ENCODE results near the gene PDE7B. TPM values are rescaled to one million over a fixed set of nuclear protein-coding genes. Genes with fewer than 3 reads are reported as not detected.

The PDE7B gene
- total RNA-seq, 3 donors from 2014 or later, result 0.05 to 0.18 TPM; not detected in 1

GRCh38 chr6:136038531-136038930, 187.0 kb downstream of the PDE7B start:
- Mint-ChIP-seq H3K36me3 (ENCODE audit: insufficient read depth) (no peaks in the 10 kb centered on the region), H3K27me3 (ENCODE audit: low read depth) (peaks cover 5% of the 10 kb centered on the region), H3K9me3 (no peaks in the 10 kb centered on the region), H3K4me1 (ENCODE audit: low read depth) (peaks cover 3% of the 10 kb centered on the region), H3K4me3 (no peak overlapping the region)
- no peak for DNase-seq
- no peak for ATAC-seq

DNA sequence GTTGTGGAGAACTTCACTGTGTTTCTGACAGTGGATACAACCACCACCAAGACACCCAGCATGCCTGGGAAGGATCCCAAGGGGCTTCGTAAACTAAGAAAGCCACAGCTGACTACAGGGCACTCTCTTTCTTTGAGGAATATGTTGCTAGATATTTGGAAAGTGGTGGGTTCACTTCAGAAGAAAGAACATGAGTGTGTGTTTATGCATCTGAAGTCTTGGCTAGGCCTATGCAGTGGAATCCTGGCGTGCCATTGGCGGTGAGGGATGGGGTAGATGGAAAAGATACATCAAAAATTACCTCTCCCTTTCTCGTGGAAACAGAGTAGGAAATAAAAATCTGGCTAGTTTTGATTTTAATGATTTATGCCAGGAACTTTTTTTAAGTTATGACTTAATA, 187.7 kb downstream of the PDE7B start:
- Mint-ChIP-seq H3K4me1 (ENCODE audit: low read depth) (peaks cover 3% of the 10 kb centered on the region), H3K9me3 (no peaks in the 10 kb centered on the region), H3K36me3 (ENCODE audit: insufficient read depth) (no peaks in the 10 kb centered on the region), H3K4me3 (no peak overlapping the region), H3K27me3 (ENCODE audit: low read depth) (peaks cover 5% of the 10 kb centered on the region)
- ATAC-seq, result no peak
- no peak for DNase-seq

GRCh38 chr6:136050475-136050874, 199.0 kb downstream of the PDE7B start:
- Mint-ChIP-seq H3K4me3 (no peak overlapping the region), H3K27me3 (ENCODE audit: low read depth) (peaks cover 2% of the 10 kb centered on the region)

DNA sequence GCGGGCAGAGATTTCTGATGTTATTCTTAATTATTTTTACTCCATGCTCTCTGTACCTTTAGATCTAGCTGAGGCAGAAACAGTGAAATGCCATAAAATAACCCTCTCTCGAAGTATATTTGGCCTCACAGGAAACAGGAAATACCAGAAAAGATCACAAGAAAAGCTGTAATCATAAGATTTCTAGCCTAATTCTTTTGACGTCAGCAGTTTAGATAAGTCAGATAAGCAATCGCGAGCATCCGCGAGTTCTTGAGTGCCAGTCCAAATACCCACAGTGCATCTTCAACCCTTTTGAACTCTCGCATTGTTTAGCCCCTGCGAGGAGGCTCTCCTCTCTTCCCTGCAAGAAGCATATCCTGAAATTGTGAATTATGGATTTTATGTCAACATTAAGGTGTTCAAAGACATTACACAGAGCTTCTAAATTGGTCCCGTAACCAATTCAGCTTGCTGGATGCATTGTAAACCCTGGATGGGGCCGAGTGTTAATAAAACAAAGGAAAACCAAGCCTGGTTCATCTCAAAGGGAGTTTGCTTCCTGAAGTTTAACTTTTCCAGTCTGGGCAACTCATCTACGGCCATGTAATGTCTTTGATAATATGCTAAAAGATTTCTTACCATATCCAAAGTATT, 199.8 kb downstream of the PDE7B start:
- ATAC-seq (no peak), DNase-seq (no peak)
- H3K36me3 Mint-ChIP-seq (ENCODE audit: insufficient read depth), result no peaks in the 10 kb centered on the region
- H3K4me3 Mint-ChIP-seq, result no peak overlapping the region
- H3K9me3 Mint-ChIP-seq, result no peaks in the 10 kb centered on the region
- H3K27me3 Mint-ChIP-seq (ENCODE audit: low read depth), result peaks cover 2% of the 10 kb centered on the region
- H3K4me1 Mint-ChIP-seq (ENCODE audit: low read depth), result peaks cover 13% of the 10 kb centered on the region

More at GRCh38 chr6:136050475-136050874, 199.0 kb downstream of the PDE7B start:
- Mint-ChIP-seq H3K9me3 (no peaks in the 10 kb centered on the region), H3K36me3 (ENCODE audit: insufficient read depth) (no peaks in the 10 kb centered on the region), H3K4me1 (ENCODE audit: low read depth) (peaks cover 13% of the 10 kb centered on the region)
- no peak for ATAC-seq
- DNase-seq, result no peak

GRCh38 chr6:136052031-136052430, 200.5 kb downstream of the PDE7B start:
- DNase-seq (no peak), ATAC-seq (no peak)
- Mint-ChIP-seq H3K4me1 (ENCODE audit: low read depth) (peaks cover 13% of the 10 kb centered on the region), H3K27me3 (ENCODE audit: low read depth) (peaks cover 5% of the 10 kb centered on the region), H3K4me3 (no peak overlapping the region), H3K9me3 (no peaks in the 10 kb centered on the region), H3K36me3 (ENCODE audit: insufficient read depth) (no peaks in the 10 kb centered on the region)

- Mint-ChIP-seq H3K9me3 (no peaks in the 10 kb centered on the region), H3K36me3 (ENCODE audit: insufficient read depth) (no peaks in the 10 kb centered on the region)
Observed at GRCh38 chr6:136058852-136059251, 207.4 kb downstream of the PDE7B start.

DNA sequence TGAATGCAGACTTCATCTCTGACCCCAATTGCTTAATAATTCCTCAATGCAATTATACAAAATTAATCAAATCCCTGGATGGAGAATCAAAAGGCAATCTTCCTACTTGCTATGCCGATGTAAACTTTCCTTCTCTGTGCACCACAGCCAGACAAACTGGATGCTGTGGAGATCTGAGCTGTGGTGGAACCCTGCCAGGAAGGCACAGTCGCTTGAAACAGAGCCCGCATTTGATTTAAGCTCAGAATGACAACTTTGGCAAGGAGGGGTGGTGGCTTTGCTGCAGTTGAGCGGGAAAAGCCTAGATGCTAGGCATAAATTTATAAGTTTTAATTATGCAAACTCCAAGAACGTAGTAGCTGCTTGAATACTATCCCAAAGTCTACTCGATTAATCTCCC, 207.8 kb downstream of the PDE7B start:
- Mint-ChIP-seq H3K36me3 (ENCODE audit: insufficient read depth) (no peaks in the 10 kb centered on the region), H3K4me3 (no peak overlapping the region), H3K4me1 (ENCODE audit: low read depth) (no peaks in the 10 kb centered on the region), H3K27me3 (ENCODE audit: low read depth) (peaks cover 9% of the 10 kb centered on the region), H3K9me3 (no peaks in the 10 kb centered on the region)
- DNase-seq (no peak), ATAC-seq (no peak)

More at GRCh38 chr6:136058852-136059251, 207.4 kb downstream of the PDE7B start:
- DNase-seq (no peak), ATAC-seq (no peak)
- H3K4me3 Mint-ChIP-seq, result no peak overlapping the region
- H3K4me1 Mint-ChIP-seq (ENCODE audit: low read depth), result no peaks in the 10 kb centered on the region
- peaks cover 9% of the 10 kb centered on the region for H3K27me3 Mint-ChIP-seq (ENCODE audit: low read depth)

DNA sequence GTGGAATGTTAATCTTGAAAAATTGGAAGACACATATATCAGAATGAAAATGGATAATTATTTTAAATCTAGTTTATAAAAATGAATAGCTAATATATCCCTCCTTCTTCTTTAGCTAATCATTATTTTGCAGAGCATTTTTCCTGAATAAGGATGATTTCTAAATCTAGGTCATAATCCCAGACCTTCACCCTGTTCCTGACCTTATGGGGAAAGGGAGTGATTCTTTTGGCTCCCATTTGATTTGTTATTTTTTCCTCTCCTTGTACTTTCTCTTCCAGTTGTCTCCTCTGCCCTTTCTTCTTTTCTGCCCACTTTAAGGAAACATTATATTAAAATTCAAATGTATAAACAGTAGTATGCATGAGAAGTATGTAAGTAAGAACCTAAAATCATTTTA, 208.6 kb downstream of the PDE7B start:
- DNase-seq (no peak), ATAC-seq (no peak)
- Mint-ChIP-seq H3K4me1 (ENCODE audit: low read depth) (no peaks in the 10 kb centered on the region), H3K27me3 (ENCODE audit: low read depth) (peaks cover 7% of the 10 kb centered on the region), H3K9me3 (no peaks in the 10 kb centered on the region), H3K4me3 (no peak overlapping the region), H3K36me3 (ENCODE audit: insufficient read depth) (no peaks in the 10 kb centered on the region)

DNA sequence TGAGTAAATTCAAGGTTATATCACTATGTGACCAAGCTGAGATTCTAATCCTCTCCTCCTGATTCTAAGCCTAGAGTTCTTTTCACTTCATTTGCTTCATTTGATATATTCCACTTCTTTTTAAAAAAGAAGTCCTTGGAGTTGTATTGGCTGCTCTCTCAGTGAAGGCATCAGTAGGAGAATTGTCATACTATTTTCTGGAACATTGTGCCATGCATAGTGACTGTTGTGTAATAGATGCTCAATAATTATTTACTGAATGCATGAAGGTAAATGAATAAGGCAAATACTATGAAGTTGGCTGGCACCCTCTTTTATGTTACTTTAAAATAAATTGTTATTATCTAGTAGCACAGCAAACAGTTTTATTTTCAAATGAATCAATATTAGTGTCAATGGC, 209.3 kb downstream of the PDE7B start:
- H3K36me3 Mint-ChIP-seq (ENCODE audit: insufficient read depth), result no peaks in the 10 kb centered on the region
- no peak overlapping the region for H3K4me3 Mint-ChIP-seq

DNA sequence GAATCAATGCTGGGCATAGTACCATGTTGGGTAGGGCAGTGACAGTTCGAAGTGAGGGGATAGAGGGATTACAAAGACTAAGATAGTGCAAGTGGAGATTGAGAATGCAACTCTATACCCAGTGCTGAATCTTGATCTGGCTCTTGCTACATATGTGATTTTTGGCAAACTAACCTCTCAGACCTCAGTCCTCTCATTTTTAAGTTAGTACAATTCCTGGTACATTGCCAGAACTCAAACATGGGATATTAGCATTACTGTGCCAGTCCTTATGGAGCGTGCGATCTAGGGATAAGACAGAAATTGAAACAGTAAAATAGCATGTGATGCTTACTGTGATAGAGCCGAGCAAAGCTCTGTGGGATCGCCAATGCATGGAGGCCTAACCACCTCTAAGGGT, 210.2 kb downstream of the PDE7B start:
- Mint-ChIP-seq H3K4me3 (no peak overlapping the region), H3K9me3 (no peaks in the 10 kb centered on the region), H3K4me1 (ENCODE audit: low read depth) (no peaks in the 10 kb centered on the region), H3K36me3 (ENCODE audit: insufficient read depth) (no peaks in the 10 kb centered on the region), H3K27me3 (ENCODE audit: low read depth) (peaks cover 7% of the 10 kb centered on the region)
- DNase-seq (no peak), ATAC-seq (no peak)

More for the DNA sequence above, 209.3 kb downstream of the PDE7B start:
- no peak for ATAC-seq
- H3K27me3 Mint-ChIP-seq (ENCODE audit: low read depth), result peaks cover 7% of the 10 kb centered on the region
- DNase-seq, result no peak
- H3K4me1 Mint-ChIP-seq (ENCODE audit: low read depth), result no peaks in the 10 kb centered on the region
- no peaks in the 10 kb centered on the region for H3K9me3 Mint-ChIP-seq

DNA sequence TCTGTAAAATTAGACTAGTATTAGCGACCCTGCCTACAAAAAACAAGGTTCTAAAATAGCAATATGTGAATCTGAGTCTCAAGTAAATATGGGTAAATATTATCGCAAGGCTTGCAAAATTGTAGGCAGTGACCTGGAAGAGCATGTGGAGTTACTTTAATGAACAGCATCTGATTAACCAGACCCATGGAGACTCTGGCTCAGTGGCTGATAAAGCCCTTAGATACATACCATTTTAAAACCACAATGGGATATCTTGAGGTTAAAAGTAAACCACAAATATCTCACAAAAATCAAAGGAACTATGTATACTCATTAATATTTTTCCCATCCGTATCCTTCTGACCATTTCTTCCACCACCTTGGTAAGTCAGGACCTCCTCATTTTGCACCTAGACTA, 211.6 kb downstream of the PDE7B start:
- ATAC-seq (no peak), DNase-seq (no peak)
- no peaks in the 10 kb centered on the region for H3K36me3 Mint-ChIP-seq (ENCODE audit: insufficient read depth)
- H3K9me3 Mint-ChIP-seq, result no peaks in the 10 kb centered on the region
- H3K27me3 Mint-ChIP-seq (ENCODE audit: low read depth), result peaks cover 2% of the 10 kb centered on the region
- no peaks in the 10 kb centered on the region for H3K4me1 Mint-ChIP-seq (ENCODE audit: low read depth)
- no peak overlapping the region for H3K4me3 Mint-ChIP-seq

DNA sequence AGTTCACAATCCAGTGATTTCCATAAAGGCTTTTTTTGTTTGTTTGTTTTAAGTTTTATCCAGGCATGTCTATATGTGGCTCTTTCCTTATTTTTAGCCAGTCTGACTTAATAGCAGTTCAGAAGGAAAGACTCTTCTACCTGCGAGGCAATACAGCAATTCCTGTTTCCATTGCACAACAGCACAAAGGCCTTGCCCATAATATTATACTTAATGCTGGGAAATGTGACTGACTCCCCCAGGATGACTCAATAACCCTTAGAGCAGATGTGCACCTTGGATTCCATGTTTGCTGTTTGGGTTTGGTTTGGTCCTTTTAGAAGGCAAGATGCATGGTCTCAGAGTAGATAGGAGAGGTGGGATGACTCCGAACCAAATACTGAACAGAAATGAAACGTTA, 214.5 kb downstream of the PDE7B start:
- DNase-seq, result no peak
- no peak for ATAC-seq
- no peaks in the 10 kb centered on the region for H3K27me3 Mint-ChIP-seq (ENCODE audit: low read depth)
- H3K4me3 Mint-ChIP-seq, result no peak overlapping the region
- H3K4me1 Mint-ChIP-seq (ENCODE audit: low read depth), result no peaks in the 10 kb centered on the region
- H3K9me3 Mint-ChIP-seq, result no peaks in the 10 kb centered on the region
- no peaks in the 10 kb centered on the region for H3K36me3 Mint-ChIP-seq (ENCODE audit: insufficient read depth)

DNA sequence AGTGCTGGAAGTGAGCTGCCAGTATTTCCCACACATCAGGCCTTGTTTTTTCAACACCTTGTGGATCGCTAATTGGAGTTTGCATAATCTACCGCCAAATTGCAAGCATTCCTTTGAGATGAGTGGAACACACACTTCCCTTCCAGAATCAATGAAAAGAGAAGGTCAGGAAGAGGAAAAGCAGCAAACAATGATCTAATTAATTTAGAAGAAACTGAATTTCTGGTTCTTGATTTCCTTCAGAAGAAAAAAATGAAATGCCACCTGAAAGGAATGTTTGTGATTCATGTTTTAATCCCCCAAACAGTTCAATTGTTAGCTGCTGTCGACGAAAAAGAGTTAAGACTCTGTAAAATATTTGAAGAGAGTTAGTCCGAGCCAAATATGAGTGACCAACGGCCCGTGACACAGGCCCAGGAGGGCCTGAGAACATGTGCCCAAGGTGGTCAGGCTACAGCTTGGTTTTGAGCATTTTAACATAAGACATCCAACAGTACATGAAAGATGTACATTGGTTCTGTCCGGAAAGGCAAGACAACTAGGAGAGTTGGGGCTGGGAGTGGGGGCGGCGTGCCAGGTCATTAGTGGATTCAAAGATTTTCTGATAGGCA, 216.3 kb downstream of the PDE7B start:
- H3K27me3 Mint-ChIP-seq (ENCODE audit: low read depth), result no peaks in the 10 kb centered on the region

GRCh38 chr6:136069119-136069518, 217.6 kb downstream of the PDE7B start:
- H3K4me1 Mint-ChIP-seq (ENCODE audit: low read depth), result no peaks in the 10 kb centered on the region
- ATAC-seq (no peak), DNase-seq (no peak)
- H3K9me3 Mint-ChIP-seq, result no peaks in the 10 kb centered on the region
- H3K4me3 Mint-ChIP-seq, result no peak overlapping the region
- H3K27me3 Mint-ChIP-seq (ENCODE audit: low read depth), result no peaks in the 10 kb centered on the region
- no peaks in the 10 kb centered on the region for H3K36me3 Mint-ChIP-seq (ENCODE audit: insufficient read depth)

More for the DNA sequence above, 216.3 kb downstream of the PDE7B start:
- H3K36me3 Mint-ChIP-seq (ENCODE audit: insufficient read depth), result no peaks in the 10 kb centered on the region
- no peak for ATAC-seq
- H3K4me3 Mint-ChIP-seq, result no peak overlapping the region
- DNase-seq, result no peak
- H3K9me3 Mint-ChIP-seq, result no peaks in the 10 kb centered on the region
- H3K4me1 Mint-ChIP-seq (ENCODE audit: low read depth), result no peaks in the 10 kb centered on the region

DNA sequence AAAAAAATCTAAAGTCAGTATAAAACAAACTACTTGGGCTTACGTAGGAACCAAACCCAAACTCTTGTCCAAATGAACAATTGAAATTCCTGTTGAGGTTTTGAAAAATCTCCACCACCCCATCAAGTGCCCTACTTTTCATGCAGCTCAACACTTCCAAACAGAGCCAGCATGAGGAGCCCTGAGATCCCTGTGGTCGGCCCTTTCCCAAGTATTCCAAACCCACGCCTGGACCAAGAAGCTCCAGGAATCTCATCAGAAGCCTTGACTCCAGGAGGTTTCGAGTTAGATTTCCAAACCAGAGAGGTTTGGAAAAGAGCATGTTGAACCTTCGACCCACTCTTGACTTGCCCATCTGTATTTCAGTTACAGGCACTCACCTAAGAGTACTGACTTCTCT, 219.3 kb downstream of the PDE7B start:
- H3K9me3 Mint-ChIP-seq, result no peaks in the 10 kb centered on the region
- ATAC-seq, result no peak
- no peaks in the 10 kb centered on the region for H3K36me3 Mint-ChIP-seq (ENCODE audit: insufficient read depth)
- H3K4me3 Mint-ChIP-seq, result no peak overlapping the region
- DNase-seq, result no peak
- H3K4me1 Mint-ChIP-seq (ENCODE audit: low read depth), result no peaks in the 10 kb centered on the region
- H3K27me3 Mint-ChIP-seq (ENCODE audit: low read depth), result no peaks in the 10 kb centered on the region

All from activated T-cell treated with anti-CD3 and anti-CD28 coated beads, Interleukin-2, amount 50 U/mL, for 4 hours (primary cell).